ENCODE results near the gene ZNF341. TPM values are rescaled to one million over a fixed set of nuclear protein-coding genes. Genes with fewer than 3 reads are reported as not detected.

ZNF341 gene
- total RNA-seq, 4 donors from 2014 or later = 4.6 to 7.6 (median 5.8) TPM

DNA sequence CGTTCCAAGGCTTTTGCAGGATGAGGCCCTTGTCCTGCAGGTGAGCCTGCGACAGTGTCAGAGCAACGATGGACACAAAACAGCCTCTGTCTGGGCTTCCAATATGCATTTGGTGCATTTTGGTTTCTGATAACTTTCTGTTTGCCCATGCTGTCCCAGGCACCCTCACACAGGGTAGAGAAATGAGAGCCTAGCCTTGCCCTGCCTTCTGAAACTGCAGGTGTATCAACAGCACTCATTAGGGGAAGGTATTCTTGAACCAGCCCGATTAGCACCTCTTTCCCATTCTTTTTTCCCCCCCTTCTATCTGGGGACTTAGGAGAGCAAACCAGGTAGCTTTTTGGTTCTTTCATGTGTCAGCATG, 109.6 kb downstream of the ZNF341 start:
- no peaks in the 10 kb centered on the region for H3K27me3 ChIP-seq
- no peaks in the 10 kb centered on the region for H3K36me3 ChIP-seq
- H3K9me3 ChIP-seq = no peaks in the 10 kb centered on the region
- WGBS = 73% methylated on average over 4 of the region's 4 CpGs
- no peak overlapping the region for H3K4me3 ChIP-seq
- DNase-seq (ENCODE audit: low spot score in 2 of 2) = no peak
- TF ChIP-seq POLR2A (IDR thresholded peaks at IDR 0.05) = no peak
- TF ChIP-seq CTCF (IDR thresholded peaks at IDR 0.05) = no peak
- no peak for TF ChIP-seq POLR2AphosphoS5 (IDR thresholded peaks at IDR 0.05)
- TF ChIP-seq EP300 (IDR thresholded peaks at IDR 0.05) = no peak
- H3K27ac ChIP-seq = no peak overlapping the region
- peaks cover 82% of the 10 kb centered on the region for H3K4me1 ChIP-seq

Other genes with a start within 250 kb of the ZNF341 start
- 10 to 100 TPM; 20.9 to 36.7 (median 26.1) TPM for gene CBFA2T2, start 241.9 kb upstream of the ZNF341 start, total RNA-seq
- gene C20orf144, start 69.7 kb upstream of the ZNF341 start, total RNA-seq = not detected
- gene ACTL10, start 65.1 kb upstream of the ZNF341 start, total RNA-seq = 1 to 10 TPM; 1.3 to 4.9 (median 3.0) TPM
- 10 to 100 TPM; 19.9 to 37.5 (median 22.1) TPM for gene NECAB3, start 57.6 kb upstream of the ZNF341 start, total RNA-seq
- gene E2F1, start 45.6 kb upstream of the ZNF341 start, total RNA-seq = 1 to 10 TPM; 3.5 to 5.6 (median 4.6) TPM
- gene PXMP4, start 11.7 kb upstream of the ZNF341 start, total RNA-seq = 10 to 100 TPM in 3 of 4 donors, 1 to 10 TPM in 1; 8.7 to 32.4 (median 24.3) TPM
- 10 to 100 TPM; 62.1 to 95.8 (median 74.8) TPM for gene CHMP4B, start 79.4 kb downstream of the ZNF341 start, total RNA-seq